K562 (cell line): Measurements from ENCODE around the gene SEH1L. TPM values are rescaled to one million over a fixed set of nuclear protein-coding genes. Genes with fewer than 3 reads are reported as not detected.
A peak's percentile ranks its signal among the peaks of the same experiment; 100 is the strongest.

Source experiments
- ATAC-seq: fragments of 200-7000 bp; cut with Tn5 transposase; 3 replicates; pipeline ENCODE4 v1.9.1; 2020; ENCODE audit warnings: moderate library complexity
- BruUV-seq: library from RNA; stranded (reverse); fragments of 400-500 nt; replicated peaks from 2 replicates; lab custom pipeline; 2021; lab: Mats Ljungman, UMichigan
- CTCF ChIA-PET: fragments of 300-600 bp; formaldehyde crosslinking; extraction: SDS; loops from one replicate; lab custom pipeline; 2021; ENCODE audit warnings: low intra/inter-chr PET ratio; lab: Yijun Ruan, JAX
- POLR2A ChIA-PET: fragments of 300-600, 350-650 bp; sonication (Branson Sonifier 250); formaldehyde crosslinking; extraction: SDS; loops from one replicate; lab custom pipeline; 2021; ENCODE audit warnings: antibody characterized with exemption, inconsistent platforms; lab: Yijun Ruan, JAX
- DNase-seq, 4 experiments: peaks; one replicate each; pipeline versions ENCODE4 v3.0.0 to v3.0.0-alpha.2; 2011 to 2018; ENCODE audit warnings: low spot score in 3 of 4, mixed read lengths in 3 of 4; ENCODE audit errors: extremely low read depth in 1 of 4
- FAIRE-seq: peaks from 2 replicates; lab custom pipeline; 2011; peaks lifted over from hg19 to GRCh38; lab: Jason Lieb, UNC
- H2AFZ ChIP-seq: 2 replicates; pipeline ENCODE4 v1.6.0; 2011; ENCODE audit warnings: low read depth, low read length, control low read depth, inconsistent platforms
- H3K27ac ChIP-seq: fragments of 200-600 bp; 3 replicates; pipeline ENCODE4 v1.8.0; 2011; ENCODE audit warnings: low read depth, mild to moderate bottlenecking, control low read depth, inconsistent platforms, low read length, moderate library complexity, mixed read lengths; ENCODE audit errors: extremely low read depth
- H3K27me3 ChIP-seq, 2 experiments: fragments of 300-600 bp in 1 of 2; 2 replicates in 1 of 2; 3 replicates in 1 of 2; pipeline versions ENCODE4 v1.6.0 to v1.8.0; 2011; ENCODE audit warnings: inconsistent platforms in 2 of 2, low read length in 2 of 2, mild to moderate bottlenecking in 1 of 2, mixed read lengths in 1 of 2, moderate library complexity in 1 of 2; ENCODE audit not compliant: control insufficient read depth in 2 of 2, insufficient read depth in 2 of 2
- H3K36me3 ChIP-seq: fragments of 300-600 bp; 3 replicates; pipeline ENCODE4 v1.8.0; 2011; ENCODE audit warnings: mild to moderate bottlenecking, low read length, inconsistent platforms; ENCODE audit not compliant: control insufficient read depth, insufficient read depth
- H3K4me1 ChIP-seq, 2 experiments: fragments of 200-600 bp in 1 of 2; replicated peaks in 1 of 2; 2 replicates in 1 of 2; 3 replicates in 1 of 2; pipeline versions ENCODE4 v1.5.1 to v1.8.0; 2011; ENCODE audit warnings: inconsistent platforms in 2 of 2, low read length in 2 of 2, mild to moderate bottlenecking in 1 of 2, mixed read lengths in 1 of 2, moderate library complexity in 1 of 2; ENCODE audit not compliant: control insufficient read depth in 2 of 2, insufficient read depth in 2 of 2
- H3K4me2 ChIP-seq: 2 replicates; pipeline ENCODE4 v1.6.1; 2011; ENCODE audit warnings: low read length, control low read depth, inconsistent platforms, mixed read lengths; ENCODE audit not compliant: insufficient read depth
- H3K4me3 ChIP-seq: fragments of 200-600 bp; sonication (generic), shearing (Covaris generic); 2 replicates; pipeline ENCODE4 v1.5.1; 2016; ENCODE audit warnings: control low read depth, inconsistent platforms
- H3K79me2 ChIP-seq: fragments of 200-600 bp; 3 replicates; pipeline ENCODE4 v1.8.0; 2011; ENCODE audit warnings: low read length, inconsistent platforms; ENCODE audit not compliant: control insufficient read depth, insufficient read depth
- H3K9ac ChIP-seq, 2 experiments: 2 replicates each; pipeline versions ENCODE4 v1.6.0 to v1.6.1; 2011; ENCODE audit warnings: low read depth in 2 of 2, low read length in 2 of 2, control low read depth in 1 of 2, inconsistent platforms in 1 of 2, mild to moderate bottlenecking in 1 of 2, mixed read lengths in 1 of 2; ENCODE audit not compliant: insufficient read depth in 1 of 2
- H3K9me1 ChIP-seq: one replicate; pipeline ENCODE4 v1.6.0; 2011; ENCODE audit warnings: inconsistent platforms, mild to moderate bottlenecking, low read length, moderate library complexity; ENCODE audit not compliant: control insufficient read depth, insufficient read depth
- H3K9me3 ChIP-seq: replicated peaks from 2 replicates; pipeline ENCODE4 v1.5.1; 2011; ENCODE audit warnings: low read depth, low read length, inconsistent platforms; ENCODE audit not compliant: control insufficient read depth, insufficient read depth
- H4K20me1 ChIP-seq: replicated peaks from 2 replicates; pipeline ENCODE4 v1.6.1; 2011; ENCODE audit warnings: low read length, inconsistent platforms, mixed read lengths; ENCODE audit not compliant: control insufficient read depth, insufficient read depth
- BCL6 ChIP-seq: fragments of 250-450 bp; sonication (Bioruptor Pico); IDR thresholded peaks from 2 replicates; pipeline ENCODE4 v1.4.0; 2020
- CBFA2T2 ChIP-seq: fragments of 450-650 bp; conservative IDR thresholded peaks from 2 replicates; pipeline ENCODE4 v1.6.1; 2017; ENCODE audit warnings: mild to moderate bottlenecking
- CBFA2T3 ChIP-seq: fragments of 450-650 bp; IDR thresholded peaks from 2 replicates; pipeline ENCODE4 v1.6.1; 2017
- CC2D1A ChIP-seq: fragments of 450-650 bp; IDR thresholded peaks from 2 replicates; pipeline ENCODE4 v1.6.1; 2017; ENCODE audit warnings: mild to moderate bottlenecking
- CTBP1 ChIP-seq: fragments of 450-650 bp; IDR thresholded peaks from 2 replicates; pipeline ENCODE4 v1.6.1; 2016; ENCODE audit warnings: borderline replicate concordance
- DPF2 ChIP-seq: fragments of 450-650 bp; IDR thresholded peaks from 2 replicates; pipeline ENCODE4 v1.6.1; 2016
- GABPB2 ChIP-seq: fragments of 250-450 bp; sonication (Bioruptor Pico); conservative IDR thresholded peaks from 2 replicates; pipeline ENCODE4 v1.5.1; 2021; ENCODE audit warnings: mild to moderate bottlenecking
- HNRNPLL ChIP-seq: fragments of 200-400 bp; formaldehyde crosslinking; IDR thresholded peaks from 2 replicates; pipeline ENCODE4 v1.6.1; 2017; ENCODE audit warnings: low read length, low read depth, mild to moderate bottlenecking; ENCODE audit not compliant: poor library complexity, severe bottlenecking
- SAFB2 ChIP-seq: fragments of 200-400 bp; formaldehyde crosslinking; IDR thresholded peaks from 2 replicates; pipeline ENCODE4 v1.6.1; 2018; ENCODE audit warnings: borderline replicate concordance, low read length, low read depth, moderate library complexity; ENCODE audit not compliant: severe bottlenecking
- SRSF1 ChIP-seq: fragments of 200-400 bp; formaldehyde crosslinking; IDR thresholded peaks from 2 replicates; pipeline ENCODE4 v1.6.1; 2017; ENCODE audit warnings: mild to moderate bottlenecking, low read depth, low read length, moderate library complexity
- TEAD4 ChIP-seq, 2 experiments: sonication (generic) in 1 of 2; formaldehyde crosslinking in 1 of 2; IDR thresholded peaks; 2 replicates each; pipeline versions ENCODE4 v1.6.1 to v1.8.0; 2012 to 2022; ENCODE audit warnings: borderline replicate concordance in 1 of 2, inconsistent platforms in 1 of 2, low read length in 1 of 2, mild to moderate bottlenecking in 1 of 2, missing genetic modification reagents in 1 of 2
- TRIM24 ChIP-seq, 2 experiments: fragments of 450-650 bp; IDR thresholded peaks; 2 replicates each; pipeline ENCODE4 v1.6.1; 2016
- TRIM28 ChIP-seq: fragments of 450-650 bp; IDR thresholded peaks from 2 replicates; pipeline ENCODE4 v1.6.1; 2017
- WHSC1 ChIP-seq: IDR thresholded peaks from one replicate; pipeline ENCODE4 v1.6.1; 2012; ENCODE audit warnings: low read length, control low read depth, inconsistent platforms
- WGBS: fragments of 100-300 bp; shearing (Covaris generic); methylation state at CpG from one replicate; pipeline ENCODE4 v1.1.6; 2016; ENCODE audit warnings: low coverage, mixed read lengths; ENCODE audit not compliant: insufficient coverage; ENCODE audit errors: missing lambda C conversion rate; 5-methylcytosine and 5-hydroxymethylcytosine counted together
- in situ Hi-C: fragments of 300-500 bp; cut with MboI; formaldehyde crosslinking; loops from 4 replicates; pipeline ENCODE4 v1.15.0; 2018; ENCODE audit warnings: inconsistent platforms, mixed read lengths
- intact Hi-C: fragments of 100-400 bp; cut with micrococcal nuclease; formaldehyde crosslinking; loops from 2 replicates; pipeline ENCODE4 v1.14.2; 2022
- polyA plus RNA-seq, 8 experiments: library from polyadenylated mRNA; depleted of rRNA in 4 of 8; stranded (reverse) in 5 of 8; unstranded in 3 of 8; fragments of >200 nt; fragmentation: Nextera tagmentation in 2 of 8; fragmentation: Illumina TruSeq in 1 of 8; extraction: Ambion mirVana in 2 of 8; extraction: Trizol in 1 of 8; gene quantifications; 2 replicates each; pipeline versions ENCODE4 v1.2.1 to v1.2.3, GENCODE V29; 2011 to 2014; ENCODE audit warnings: inconsistent platforms in 1 of 8, missing spikeins in 1 of 8
- total RNA-seq, 7 experiments: library from RNA; depleted of rRNA in 6 of 7; stranded (reverse); fragments of >200 nt in 6 of 7; fragmentation: Illumina TruSeq in 2 of 7; extraction: Trizol in 2 of 7; gene quantifications; 2 replicates each; pipeline versions ENCODE4 v1.2.1 to v1.2.3, GENCODE V29; 2011 to 2021; ENCODE audit warnings: low replicate concordance in 1 of 7
- TF ChIP-seq, protein P1 (sequence below): sonication (generic); formaldehyde crosslinking; IDR thresholded peaks from 2 replicates; pipeline ENCODE4 v1.8.0; 2022; ENCODE audit warnings: mild to moderate bottlenecking, missing genetic modification reagents
- TF ChIP-seq, protein P2 (sequence below): fragments of 200-800 bp; sonication (Bioruptor generic); IDR thresholded peaks from 2 replicates; pipeline ENCODE4 v1.6.1; 2016; ENCODE audit warnings: missing genetic modification characterization, missing compliant biosample characterization

SEH1L gene
- total and polyA plus RNA-seq, 9 of the 15 experiments (the other 6 are each of a cell fraction or from before 2014, with no cell fraction given) = 62.2 to 180 (median 108) TPM

- H3K4me1 ChIP-seq = no peaks in the 10 kb centered on the region; a peak in 1 of 5 replicates
- no TSS peak for BruUV-seq
- CTCF ChIA-PET = no interaction called here
- H3K4me3 ChIP-seq = no peak overlapping the region
- no peak overlapping the region for H3K9ac ChIP-seq
- H4K20me1 ChIP-seq = no peaks in the 10 kb centered on the region
- H3K27me3 ChIP-seq = no peaks in the 10 kb centered on the region
- no peaks in the 10 kb centered on the region for H3K9me1 ChIP-seq
- intact Hi-C loops (no loop called here), in situ Hi-C loops (no loop called here)
- no peak overlapping the region for H2AFZ ChIP-seq
- 69% methylated on average over 4 of the region's 4 CpGs for WGBS
- H3K9me3 ChIP-seq = no peaks in the 10 kb centered on the region; the same call in 1 of the 2 replicates
- no peak for FAIRE-seq
- H3K79me2 ChIP-seq = peaks cover 17% of the 10 kb centered on the region; the same call in 2 of the 3 replicates
- no peak overlapping the region for H3K27ac ChIP-seq
- no peak overlapping the region for H3K4me2 ChIP-seq
- peak; percentile 33; the same call in 1 of the 3 replicates for ATAC-seq
- peaks cover 89% of the 10 kb centered on the region for H3K36me3 ChIP-seq
- POLR2A ChIA-PET = interaction anchor here (0.8 to 1.8 kb wide), 4 partner anchors 10 to 104 kb away, joined by 3 to 12 read pairs (median 6); partner anchors contain the start of gene CEP192
- peak in 1 of 4 experiments; percentile 31 for DNase-seq
- TF ChIP-seq TRIM24 (IDR thresholded peaks at IDR 0.05) = peak; percentile 45 to 60; a peak in 3 of 4 replicates
- no peak; the same call in 1 of the 2 replicates for TF ChIP-seq CBFA2T2
- no peak for TF ChIP-seq BCL6 (CRISPR knock-in tag)
- no peak for TF ChIP-seq CC2D1A
- TF ChIP-seq TRIM28 = peak; percentile 81; the same call in 1 of the 2 replicates
- TF ChIP-seq, protein P1, sequence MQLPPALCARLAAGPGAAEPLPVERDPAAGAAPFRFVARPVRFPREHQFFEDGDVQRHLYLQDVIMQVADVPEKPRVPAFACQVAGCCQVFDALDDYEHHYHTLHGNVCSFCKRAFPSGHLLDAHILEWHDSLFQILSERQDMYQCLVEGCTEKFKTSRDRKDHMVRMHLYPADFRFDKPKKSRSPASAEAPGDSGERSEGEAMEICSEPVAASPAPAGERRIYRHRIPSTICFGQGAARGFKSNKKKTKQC = no peak
- peak; percentile 20; the same call in 1 of the 2 replicates for TF ChIP-seq TEAD4 (IDR thresholded peaks at IDR 0.05; ENCODE audit: low read length)
- TF ChIP-seq TEAD4 (CRISPR knock-in tag; IDR thresholded peaks at IDR 0.05; ENCODE audit: borderline replicate concordance) = no peak
- no peak for TF ChIP-seq HNRNPLL
- no peak for TF ChIP-seq SRSF1
- no peak for TF ChIP-seq CTBP1
- TF ChIP-seq CBFA2T3 = peak; percentile 62
- TF ChIP-seq GABPB2 (CRISPR knock-in tag) = no peak
- no peak for TF ChIP-seq WHSC1
- TF ChIP-seq DPF2 = peak; percentile 27; the same call in 1 of the 2 replicates
- no peak for TF ChIP-seq SAFB2
- TF ChIP-seq, protein P2, sequence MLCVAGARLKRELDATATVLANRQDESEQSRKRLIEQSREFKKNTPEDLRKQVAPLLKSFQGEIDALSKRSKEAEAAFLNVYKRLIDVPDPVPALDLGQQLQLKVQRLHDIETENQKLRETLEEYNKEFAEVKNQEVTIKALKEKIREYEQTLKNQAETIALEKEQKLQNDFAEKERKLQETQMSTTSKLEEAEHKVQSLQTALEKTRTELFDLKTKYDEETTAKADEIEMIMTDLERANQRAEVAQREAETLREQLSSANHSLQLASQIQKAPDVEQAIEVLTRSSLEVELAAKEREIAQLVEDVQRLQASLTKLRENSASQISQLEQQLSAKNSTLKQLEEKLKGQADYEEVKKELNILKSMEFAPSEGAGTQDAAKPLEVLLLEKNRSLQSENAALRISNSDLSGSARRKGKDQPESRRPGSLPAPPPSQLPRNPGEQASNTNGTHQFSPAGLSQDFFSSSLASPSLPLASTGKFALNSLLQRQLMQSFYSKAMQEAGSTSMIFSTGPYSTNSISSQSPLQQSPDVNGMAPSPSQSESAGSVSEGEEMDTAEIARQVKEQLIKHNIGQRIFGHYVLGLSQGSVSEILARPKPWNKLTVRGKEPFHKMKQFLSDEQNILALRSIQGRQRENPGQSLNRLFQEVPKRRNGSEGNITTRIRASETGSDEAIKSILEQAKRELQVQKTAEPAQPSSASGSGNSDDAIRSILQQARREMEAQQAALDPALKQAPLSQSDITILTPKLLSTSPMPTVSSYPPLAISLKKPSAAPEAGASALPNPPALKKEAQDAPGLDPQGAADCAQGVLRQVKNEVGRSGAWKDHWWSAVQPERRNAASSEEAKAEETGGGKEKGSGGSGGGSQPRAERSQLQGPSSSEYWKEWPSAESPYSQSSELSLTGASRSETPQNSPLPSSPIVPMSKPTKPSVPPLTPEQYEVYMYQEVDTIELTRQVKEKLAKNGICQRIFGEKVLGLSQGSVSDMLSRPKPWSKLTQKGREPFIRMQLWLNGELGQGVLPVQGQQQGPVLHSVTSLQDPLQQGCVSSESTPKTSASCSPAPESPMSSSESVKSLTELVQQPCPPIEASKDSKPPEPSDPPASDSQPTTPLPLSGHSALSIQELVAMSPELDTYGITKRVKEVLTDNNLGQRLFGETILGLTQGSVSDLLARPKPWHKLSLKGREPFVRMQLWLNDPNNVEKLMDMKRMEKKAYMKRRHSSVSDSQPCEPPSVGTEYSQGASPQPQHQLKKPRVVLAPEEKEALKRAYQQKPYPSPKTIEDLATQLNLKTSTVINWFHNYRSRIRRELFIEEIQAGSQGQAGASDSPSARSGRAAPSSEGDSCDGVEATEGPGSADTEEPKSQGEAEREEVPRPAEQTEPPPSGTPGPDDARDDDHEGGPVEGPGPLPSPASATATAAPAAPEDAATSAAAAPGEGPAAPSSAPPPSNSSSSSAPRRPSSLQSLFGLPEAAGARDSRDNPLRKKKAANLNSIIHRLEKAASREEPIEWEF = no peak
Observed at GRCh38 chr18:12973562-12974213, 25.9 kb downstream of the SEH1L start.
